OCI-LY3 (cell line): ENCODE measurements around the gene VTCN1.

Experiments
- H2AFZ ChIP-seq: fragments of 200-600, 300-600 bp; shearing (Covaris generic); 2 replicates; pipeline ENCODE4 v1.6.0; 2014; ENCODE audit warnings: antibody characterized with exemption, low read depth, low read length
- H3K27ac ChIP-seq: fragments of 200-600, 300-600 bp; sonication (generic); 2 replicates; pipeline ENCODE4 v1.5.1; 2014; ENCODE audit warnings: mild to moderate bottlenecking, low read length, moderate library complexity, mixed read lengths
- H3K27me3 ChIP-seq: fragments of 200-600, 300-600 bp; sonication (generic); 2 replicates; pipeline ENCODE4 v1.6.1; 2014; ENCODE audit warnings: low read depth, low read length, mixed read lengths
- H3K36me3 ChIP-seq: fragments of 200-600, 300-600 bp; sonication (generic); replicated peaks from 2 replicates; pipeline ENCODE3; 2014; ENCODE audit warnings: low read depth, low read length, mixed read lengths
- H3K4me1 ChIP-seq: fragments of 300-600, 200-600 bp; sonication (generic); 2 replicates; pipeline ENCODE4 v1.6.1; 2014; ENCODE audit warnings: low read length, mixed read lengths
- H3K4me2 ChIP-seq: fragments of 200-600, 300-600 bp; sonication (generic); 2 replicates; pipeline ENCODE4 v1.6.1; 2014; ENCODE audit warnings: low read length, mixed read lengths
- H3K4me3 ChIP-seq: fragments of 300-600, 200-600 bp; sonication (generic); 2 replicates; pipeline ENCODE4 v1.5.1; 2014; ENCODE audit warnings: antibody characterized with exemption, mild to moderate bottlenecking, low read length, moderate library complexity
- H3K79me2 ChIP-seq: fragments of 300-600, 200-600 bp; shearing (Covaris generic); 2 replicates; pipeline ENCODE4 v1.6.1; 2014; ENCODE audit warnings: mild to moderate bottlenecking, low read length, mixed read lengths
- H3K9ac ChIP-seq: fragments of 300-600, 200-600 bp; shearing (Covaris generic); 2 replicates; pipeline ENCODE4 v1.6.0; 2014; ENCODE audit warnings: mild to moderate bottlenecking, low read length, moderate library complexity
- H3K9me3 ChIP-seq: fragments of 200-600, 300-600 bp; shearing (Covaris generic); 2 replicates; pipeline ENCODE4 v1.6.1; 2014; ENCODE audit warnings: low read length, mixed read lengths; ENCODE audit not compliant: insufficient read depth
- H4K20me1 ChIP-seq: fragments of 200-600, 300-600 bp; sonication (generic); 2 replicates; pipeline ENCODE4 v1.6.1; 2016; ENCODE audit warnings: low read length, mixed read lengths; ENCODE audit not compliant: insufficient read depth
- CTCF ChIP-seq: fragments of 200-600, 300-600 bp; sonication (generic); IDR thresholded peaks from 2 replicates; pipeline ENCODE4 v1.5.1; 2014; ENCODE audit warnings: antibody characterized with exemption, low read length, low read depth
- EZH2phosphoT487 ChIP-seq: fragments of 200-600 bp; shearing (Covaris generic); IDR thresholded peaks from 2 replicates; pipeline ENCODE4 v1.6.1; 2018; ENCODE audit warnings: antibody characterized with exemption, mixed run types, low read depth

Gene VTCN1

GRCh38 chr1:117138106-117138505 lies 72.6 kb downstream of the VTCN1 start:
- Histone ChIP-seq H4K20me1 (no peaks in the 10 kb centered on the region), H3K36me3 (no peaks in the 10 kb centered on the region), H3K27ac (no peak overlapping the region), H3K4me1 (no peaks in the 10 kb centered on the region), H3K27me3 (no peaks in the 10 kb centered on the region), H3K4me2 (no peak overlapping the region), H3K79me2 (no peaks in the 10 kb centered on the region), H3K9ac (no peak overlapping the region), H2AFZ (no peak overlapping the region), H3K9me3 (no peaks in the 10 kb centered on the region), H3K4me3 (no peak overlapping the region)
- TF ChIP-seq EZH2phosphoT487 = no peak

GRCh38 chr1:117137281-117137855 lies 73.4 kb downstream of the VTCN1 start:
- Histone ChIP-seq H3K27ac (no peak overlapping the region), H3K79me2 (no peaks in the 10 kb centered on the region), H3K9me3 (no peaks in the 10 kb centered on the region), H3K36me3 (no peaks in the 10 kb centered on the region), H3K9ac (no peak overlapping the region), H3K27me3 (no peaks in the 10 kb centered on the region), H3K4me1 (no peaks in the 10 kb centered on the region), H3K4me3 (no peak overlapping the region), H2AFZ (no peak overlapping the region), H3K4me2 (no peak overlapping the region), H4K20me1 (no peaks in the 10 kb centered on the region)
- TF ChIP-seq EZH2phosphoT487 = no peak
- TF ChIP-seq CTCF = no peak

GRCh38 chr1:117136749-117137148 lies 74.0 kb downstream of the VTCN1 start:
- Histone ChIP-seq H3K9me3 (no peaks in the 10 kb centered on the region), H3K9ac (no peak overlapping the region), H3K79me2 (no peaks in the 10 kb centered on the region), H3K27me3 (no peaks in the 10 kb centered on the region), H3K36me3 (no peaks in the 10 kb centered on the region), H3K4me1 (no peaks in the 10 kb centered on the region), H3K4me2 (no peak overlapping the region), H4K20me1 (no peaks in the 10 kb centered on the region), H2AFZ (no peak overlapping the region), H3K4me3 (no peak overlapping the region), H3K27ac (no peak overlapping the region)
- no peak for TF ChIP-seq CTCF
- no peak for TF ChIP-seq EZH2phosphoT487

GRCh38 chr1:117135329-117135728 lies 75.4 kb downstream of the VTCN1 start:
- no peaks in the 10 kb centered on the region for H3K27me3 ChIP-seq
- H3K4me2 ChIP-seq = no peak overlapping the region
- no peaks in the 10 kb centered on the region for H3K36me3 ChIP-seq
- H3K79me2 ChIP-seq = no peaks in the 10 kb centered on the region
- H2AFZ ChIP-seq = no peak overlapping the region
- no peaks in the 10 kb centered on the region for H3K9me3 ChIP-seq
- no peaks in the 10 kb centered on the region for H4K20me1 ChIP-seq
- no peaks in the 10 kb centered on the region for H3K4me1 ChIP-seq
- TF ChIP-seq CTCF = no peak
- TF ChIP-seq EZH2phosphoT487 = no peak
- H3K27ac ChIP-seq = no peak overlapping the region
- H3K9ac ChIP-seq = no peak overlapping the region
- no peak overlapping the region for H3K4me3 ChIP-seq

GRCh38 chr1:117130526-117130925 lies 80.2 kb downstream of the VTCN1 start:
- no peaks in the 10 kb centered on the region for H3K9me3 ChIP-seq
- H3K27ac ChIP-seq = no peak overlapping the region
- H3K79me2 ChIP-seq = no peaks in the 10 kb centered on the region
- TF ChIP-seq EZH2phosphoT487 (no peak), CTCF (no peak)
- no peak overlapping the region for H3K4me3 ChIP-seq
- H3K4me1 ChIP-seq = 0 out of 2 replicates have a peak, but pooled peaks cover 2% of the 10 kb centered on the region
- H3K36me3 ChIP-seq = no peaks in the 10 kb centered on the region
- H2AFZ ChIP-seq = no peak overlapping the region
- no peak overlapping the region for H3K4me2 ChIP-seq
- H4K20me1 ChIP-seq = no peaks in the 10 kb centered on the region
- H3K9ac ChIP-seq = no peak overlapping the region
- H3K27me3 ChIP-seq = peaks cover 9% of the 10 kb centered on the region
